Panc1 (cell line): ENCODE results near the gene KAZN.

Experiments used
- POLR2AphosphoS5 ChIP-seq: IDR thresholded peaks from 2 replicates; pipeline ENCODE4 v1.6.1; 2012; ENCODE audit warnings: mild to moderate bottlenecking, low read depth, low read length, moderate library complexity
- SIN3A ChIP-seq: IDR thresholded peaks from 2 replicates; pipeline ENCODE4 v1.6.1; 2012; ENCODE audit warnings: low read depth, mild to moderate bottlenecking, low read length, moderate library complexity, borderline replicate concordance; ENCODE audit not compliant: insufficient read depth
- TCF7L2 ChIP-seq: IDR thresholded peaks from 2 replicates; pipeline ENCODE4 v1.6.1; 2011; ENCODE audit warnings: mild to moderate bottlenecking, low read depth, low read length, inconsistent platforms
- TF ChIP-seq, protein P1 (sequence below): fragments of 450-650 bp; IDR thresholded peaks from 2 replicates; pipeline ENCODE4 v1.5.1; 2017; ENCODE audit warnings: mild to moderate bottlenecking
- TF ChIP-seq, protein P2 (sequence below), 2 experiments: IDR thresholded peaks; 2 replicates each; pipeline ENCODE4 v1.6.1; 2011 to 2012; ENCODE audit warnings: low read depth in 2 of 2, control low read depth in 1 of 2, low read length in 1 of 2, mild to moderate bottlenecking in 1 of 2, moderate library complexity in 1 of 2; ENCODE audit not compliant: insufficient read depth in 1 of 2

DNA sequence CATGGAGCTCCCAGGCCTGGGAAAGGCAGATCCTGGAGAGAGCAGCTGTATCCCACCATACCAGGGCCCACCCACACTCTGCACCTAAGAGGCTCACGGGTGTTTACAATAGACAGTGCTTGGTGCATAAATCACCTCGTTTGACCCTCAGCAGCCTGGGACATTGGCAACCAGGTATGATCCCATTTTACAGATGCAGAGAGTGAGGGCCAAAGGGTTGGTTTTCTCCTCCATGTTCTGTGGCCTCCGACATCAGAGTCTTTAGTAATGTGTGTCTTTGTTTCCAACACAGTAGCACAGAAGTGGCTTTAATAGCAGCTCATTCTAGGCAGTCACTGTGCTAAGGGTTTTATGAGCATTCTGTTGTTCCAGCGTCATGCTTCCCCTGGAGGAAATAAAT lies 176.5 kb downstream of the KAZN start:
- TF ChIP-seq, protein P1, sequence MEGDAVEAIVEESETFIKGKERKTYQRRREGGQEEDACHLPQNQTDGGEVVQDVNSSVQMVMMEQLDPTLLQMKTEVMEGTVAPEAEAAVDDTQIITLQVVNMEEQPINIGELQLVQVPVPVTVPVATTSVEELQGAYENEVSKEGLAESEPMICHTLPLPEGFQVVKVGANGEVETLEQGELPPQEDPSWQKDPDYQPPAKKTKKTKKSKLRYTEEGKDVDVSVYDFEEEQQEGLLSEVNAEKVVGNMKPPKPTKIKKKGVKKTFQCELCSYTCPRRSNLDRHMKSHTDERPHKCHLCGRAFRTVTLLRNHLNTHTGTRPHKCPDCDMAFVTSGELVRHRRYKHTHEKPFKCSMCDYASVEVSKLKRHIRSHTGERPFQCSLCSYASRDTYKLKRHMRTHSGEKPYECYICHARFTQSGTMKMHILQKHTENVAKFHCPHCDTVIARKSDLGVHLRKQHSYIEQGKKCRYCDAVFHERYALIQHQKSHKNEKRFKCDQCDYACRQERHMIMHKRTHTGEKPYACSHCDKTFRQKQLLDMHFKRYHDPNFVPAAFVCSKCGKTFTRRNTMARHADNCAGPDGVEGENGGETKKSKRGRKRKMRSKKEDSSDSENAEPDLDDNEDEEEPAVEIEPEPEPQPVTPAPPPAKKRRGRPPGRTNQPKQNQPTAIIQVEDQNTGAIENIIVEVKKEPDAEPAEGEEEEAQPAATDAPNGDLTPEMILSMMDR = no peak
- TF ChIP-seq POLR2AphosphoS5 (no peak), TCF7L2 (no peak), SIN3A (no peak)
- TF ChIP-seq, protein P2, sequence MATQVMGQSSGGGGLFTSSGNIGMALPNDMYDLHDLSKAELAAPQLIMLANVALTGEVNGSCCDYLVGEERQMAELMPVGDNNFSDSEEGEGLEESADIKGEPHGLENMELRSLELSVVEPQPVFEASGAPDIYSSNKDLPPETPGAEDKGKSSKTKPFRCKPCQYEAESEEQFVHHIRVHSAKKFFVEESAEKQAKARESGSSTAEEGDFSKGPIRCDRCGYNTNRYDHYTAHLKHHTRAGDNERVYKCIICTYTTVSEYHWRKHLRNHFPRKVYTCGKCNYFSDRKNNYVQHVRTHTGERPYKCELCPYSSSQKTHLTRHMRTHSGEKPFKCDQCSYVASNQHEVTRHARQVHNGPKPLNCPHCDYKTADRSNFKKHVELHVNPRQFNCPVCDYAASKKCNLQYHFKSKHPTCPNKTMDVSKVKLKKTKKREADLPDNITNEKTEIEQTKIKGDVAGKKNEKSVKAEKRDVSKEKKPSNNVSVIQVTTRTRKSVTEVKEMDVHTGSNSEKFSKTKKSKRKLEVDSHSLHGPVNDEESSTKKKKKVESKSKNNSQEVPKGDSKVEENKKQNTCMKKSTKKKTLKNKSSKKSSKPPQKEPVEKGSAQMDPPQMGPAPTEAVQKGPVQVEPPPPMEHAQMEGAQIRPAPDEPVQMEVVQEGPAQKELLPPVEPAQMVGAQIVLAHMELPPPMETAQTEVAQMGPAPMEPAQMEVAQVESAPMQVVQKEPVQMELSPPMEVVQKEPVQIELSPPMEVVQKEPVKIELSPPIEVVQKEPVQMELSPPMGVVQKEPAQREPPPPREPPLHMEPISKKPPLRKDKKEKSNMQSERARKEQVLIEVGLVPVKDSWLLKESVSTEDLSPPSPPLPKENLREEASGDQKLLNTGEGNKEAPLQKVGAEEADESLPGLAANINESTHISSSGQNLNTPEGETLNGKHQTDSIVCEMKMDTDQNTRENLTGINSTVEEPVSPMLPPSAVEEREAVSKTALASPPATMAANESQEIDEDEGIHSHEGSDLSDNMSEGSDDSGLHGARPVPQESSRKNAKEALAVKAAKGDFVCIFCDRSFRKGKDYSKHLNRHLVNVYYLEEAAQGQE (IDR thresholded peaks at IDR 0.05; ENCODE audit: insufficient read depth in 1 of 2, low read depth in 2 of 2, low read length in 1 of 2) = no peak
